Vagina (tissue), 2 donors: ENCODE data around the gene TMED9. TPM values are rescaled to one million over a fixed set of nuclear protein-coding genes. Genes with fewer than 3 reads are reported as not detected.
"Not testable (repeated sequence)": the region's sequence is repeated elsewhere in the genome, so short reads cannot be mapped to it uniquely, and the experiment has no call there.

Experiments used
- DNase-seq, 2 donors: peaks; one replicate each; pipeline ENCODE4 v3.0.0-alpha.2; 2017; ENCODE audit errors: extremely low spot score in 2 of 2
- H3K27ac ChIP-seq: fragments of 200-600 bp; sonication (generic); one replicate; pipeline ENCODE4 v1.5.1; 2019
- H3K27me3 ChIP-seq: fragments of 200-600 bp; sonication (generic); one replicate; pipeline ENCODE4 v1.5.1; 2019
- H3K36me3 ChIP-seq, 2 donors: fragments of 200-600 bp; sonication (generic); one replicate each; pipeline ENCODE4 v1.5.1; 2017 to 2019
- H3K4me1 ChIP-seq: fragments of 200-600 bp; sonication (generic); one replicate; pipeline ENCODE4 v1.5.1; 2019
- H3K4me3 ChIP-seq, 2 donors: fragments of 200-600 bp; sonication (generic); 1 replicate in 1 of 2; 2 replicates in 1 of 2; pipeline ENCODE4 v1.5.1; 2016 to 2019
- H3K9me3 ChIP-seq: fragments of 200-600 bp; sonication (generic); one replicate; pipeline ENCODE4 v1.5.1; 2019
- CTCF ChIP-seq, 3 experiments: fragments of 450-650 bp in 2 of 3; fragments of 200-600 bp in 1 of 3; sonication (generic) in 1 of 3; IDR thresholded peaks; one replicate each; pipeline ENCODE4 v1.5.1; 2017 to 2019; ENCODE audit warnings: antibody characterized with exemption in 3 of 3, mild to moderate bottlenecking in 2 of 3, moderate library complexity in 2 of 3
- POLR2A ChIP-seq, 2 donors: fragments of 450-650 bp; IDR thresholded peaks; one replicate each; pipeline ENCODE4 v1.6.1; 2017; ENCODE audit warnings: antibody characterized with exemption in 2 of 2, mild to moderate bottlenecking in 2 of 2, moderate library complexity in 2 of 2
- POLR2AphosphoS5 ChIP-seq, 2 donors: sonication (generic); formaldehyde crosslinking; IDR thresholded peaks; one replicate each; pipeline ENCODE4 v1.9.0; 2017; ENCODE audit warnings: antibody characterized with exemption in 2 of 2, mild to moderate bottlenecking in 2 of 2, low read depth in 1 of 2; ENCODE audit not compliant: insufficient read depth in 1 of 2
- intact Hi-C: fragments of 100-400 bp; cut with DNase I; formaldehyde crosslinking; loops from one replicate; pipeline ENCODE4 v1.15.1; 2023
- total RNA-seq: library from RNA; depleted of rRNA; stranded (reverse); fragments of >200 nt; gene quantifications from one replicate; pipeline ENCODE4 v1.2.3, GENCODE V29; 2016

The TMED9 gene
- total RNA-seq, 1 donor from 2014 or later: 83.7 TPM

GRCh38 chr5:177610770-177611445 lies 18.9 kb downstream of the TMED9 start:
- DNase-seq: no peak
- H3K27ac ChIP-seq: no peak overlapping the region
- peaks cover 20% of the 10 kb centered on the region for H3K4me1 ChIP-seq
- no peak overlapping the region for H3K4me3 ChIP-seq
- TF ChIP-seq POLR2AphosphoS5 (IDR thresholded peaks at IDR 0.05; ENCODE audit: insufficient read depth in 1 of 2, low read depth in 1 of 2) (no peak), POLR2A (IDR thresholded peaks at IDR 0.05) (no peak), CTCF (IDR thresholded peaks at IDR 0.05) (no peak)
- no peaks in the 10 kb centered on the region for H3K9me3 ChIP-seq
- intact Hi-C loops: no loop called here
- H3K36me3 ChIP-seq: peaks cover 0 to 5% of the 10 kb centered on the region in 2 donors
- H3K27me3 ChIP-seq: no peaks in the 10 kb centered on the region

GRCh38 chr5:177611446-177612214 lies 19.6 kb downstream of the TMED9 start:
- DNase-seq: no peak
- Histone ChIP-seq H3K4me1 (peaks cover 20% of the 10 kb centered on the region), H3K27me3 (no peaks in the 10 kb centered on the region), H3K27ac (no peak overlapping the region), H3K4me3 (no peak overlapping the region), H3K36me3 (peaks cover 0 to 5% of the 10 kb centered on the region in 2 donors), H3K9me3 (no peaks in the 10 kb centered on the region)
- TF ChIP-seq POLR2A (IDR thresholded peaks at IDR 0.05) (no peak), CTCF (IDR thresholded peaks at IDR 0.05) (no peak), POLR2AphosphoS5 (IDR thresholded peaks at IDR 0.05; ENCODE audit: insufficient read depth in 1 of 2, low read depth in 1 of 2) (peak in 1 of 2 donors; percentile 18)
- intact Hi-C loops: no loop called here

- H3K36me3 ChIP-seq: peaks cover 0 to 5% of the 10 kb centered on the region in 2 donors
- H3K27me3 ChIP-seq: no peaks in the 10 kb centered on the region
- no peak overlapping the region for H3K27ac ChIP-seq
- no peaks in the 10 kb centered on the region for H3K9me3 ChIP-seq
- no peak for DNase-seq
- no peak overlapping the region for H3K4me3 ChIP-seq
- TF ChIP-seq CTCF (IDR thresholded peaks at IDR 0.05): no peak
- peaks cover 16% of the 10 kb centered on the region for H3K4me1 ChIP-seq
- intact Hi-C loops: no loop called here
Measured at GRCh38 chr5:177612215-177612673, 20.2 kb downstream of the TMED9 start.

- no peaks in the 10 kb centered on the region for H3K27me3 ChIP-seq
- H3K27ac ChIP-seq: no peak overlapping the region
- no peaks in the 10 kb centered on the region for H3K9me3 ChIP-seq
- no peak for DNase-seq
- TF ChIP-seq POLR2AphosphoS5 (IDR thresholded peaks at IDR 0.05; ENCODE audit: insufficient read depth in 1 of 2, low read depth in 1 of 2): no peak
- no peak for TF ChIP-seq CTCF (IDR thresholded peaks at IDR 0.05)
- TF ChIP-seq POLR2A (IDR thresholded peaks at IDR 0.05): no peak
- no peak overlapping the region for H3K4me3 ChIP-seq
- peaks cover 0 to 36% of the 10 kb centered on the region in 2 donors for H3K36me3 ChIP-seq
- H3K4me1 ChIP-seq: no peaks in the 10 kb centered on the region
- intact Hi-C loops: no loop called here
Measured at GRCh38 chr5:177620560-177620959, 28.6 kb downstream of the TMED9 start.

GRCh38 chr5:177624172-177624571 lies 32.2 kb downstream of the TMED9 start:
- H3K4me3 ChIP-seq, H3K27me3 ChIP-seq, intact Hi-C loops, H3K27ac ChIP-seq, H3K9me3 ChIP-seq, DNase-seq, H3K4me1 ChIP-seq: not testable (repeated sequence)
- peaks cover 0 to 22% of the 10 kb centered on the region in 2 donors for H3K36me3 ChIP-seq

- H3K27me3 ChIP-seq, H3K9me3 ChIP-seq, intact Hi-C loops, DNase-seq, H3K4me1 ChIP-seq, H3K4me3 ChIP-seq, H3K27ac ChIP-seq, H3K36me3 ChIP-seq: not testable (repeated sequence)
Measured at GRCh38 chr5:177630186-177630585, 38.2 kb downstream of the TMED9 start.

- H3K4me1 ChIP-seq, intact Hi-C loops, H3K4me3 ChIP-seq, H3K27me3 ChIP-seq, DNase-seq, H3K36me3 ChIP-seq, H3K9me3 ChIP-seq, H3K27ac ChIP-seq: not testable (repeated sequence)
Measured at GRCh38 chr5:177634912-177635311, 42.9 kb downstream of the TMED9 start.

GRCh38 chr5:177645462-177645861 lies 53.5 kb downstream of the TMED9 start:
- H3K9me3 ChIP-seq, H3K27ac ChIP-seq, H3K27me3 ChIP-seq, H3K36me3 ChIP-seq, H3K4me3 ChIP-seq, H3K4me1 ChIP-seq, intact Hi-C loops, DNase-seq: not testable (repeated sequence)
